HCT116 (cell line): ENCODE measurements around the gene CFDP1. TPM values are rescaled to one million over a fixed set of nuclear protein-coding genes. Genes with fewer than 3 reads are reported as not detected.

ENCODE experiments used
- ATAC-seq: fragments of 200-7000 bp; cut with Tn5 transposase; 2 replicates; pipeline ENCODE4 v1.9.1; 2020; ENCODE audit warnings: mild to moderate bottlenecking, moderate library complexity
- BruUV-seq: library from RNA; stranded (reverse); fragments of 400-500 nt; replicated peaks from 2 replicates; lab custom pipeline; 2021; lab: Mats Ljungman, UMichigan
- CTCF ChIA-PET: fragments of 300-600 bp; sonication (Branson Sonifier 250); formaldehyde crosslinking; loops from one replicate; lab custom pipeline; 2021; ENCODE audit warnings: antibody characterized with exemption; lab: Charles Lee
- POLR2A ChIA-PET: fragments of 300-600, 350-600 bp; sonication (Branson Sonifier 250); formaldehyde crosslinking; loops from one replicate; lab custom pipeline; 2021; ENCODE audit warnings: antibody characterized with exemption; lab: Charles Lee
- RAD21 ChIA-PET, 2 experiments: fragments of 300-600 bp; sonication (Branson Sonifier 250); formaldehyde crosslinking; loops; one replicate each; lab custom pipeline; 2023; ENCODE audit warnings: low total read pairs in 2 of 2; ENCODE audit not compliant: uncharacterized antibody in 2 of 2, unreplicated experiment in 2 of 2, low non-redundant PET in 1 of 2; lab: Charles Lee
- DNase-seq: peaks from one replicate; pipeline ENCODE4 v3.0.0-alpha.2; 2010; ENCODE audit warnings: low read depth, low spot score
- H2AFZ ChIP-seq: fragments of 200-600 bp; shearing (Covaris generic), sonication (generic); 2 replicates; pipeline ENCODE4 v1.6.1; 2017; ENCODE audit warnings: low read depth, mixed run types, mixed read lengths, antibody characterized with exemption, low read length; ENCODE audit not compliant: poor library complexity, severe bottlenecking
- H3K27ac ChIP-seq: 2 replicates; pipeline ENCODE4 v1.5.1; 2012; ENCODE audit warnings: low read depth, low read length
- H3K27me3 ChIP-seq: fragments of 200-600 bp; sonication (generic); 2 replicates; pipeline ENCODE4 v1.6.1; 2016; ENCODE audit warnings: mixed run types, low read length, mixed read lengths; ENCODE audit not compliant: insufficient read depth
- H3K36me3 ChIP-seq, 2 experiments: fragments of 200-500 bp in 1 of 2; fragments of 200-600 bp in 1 of 2; sonication (Bioruptor generic) in 1 of 2; sonication (generic) in 1 of 2; 2 replicates each; pipeline versions ENCODE4 v1.5.1 to v1.6.1; 2014 to 2016; ENCODE audit warnings: low read length in 2 of 2, inconsistent platforms in 1 of 2, mixed read lengths in 1 of 2, mixed run types in 1 of 2; ENCODE audit not compliant: insufficient read depth in 2 of 2, control insufficient read depth in 1 of 2
- H3K4me1 ChIP-seq, 2 experiments: fragments of 200-600 bp in 1 of 2; sonication (generic) in 1 of 2; 2 replicates each; pipeline versions ENCODE4 v1.5.1 to v1.6.1; 2012 to 2017; ENCODE audit warnings: low read length in 2 of 2, inconsistent platforms in 1 of 2, mild to moderate bottlenecking in 1 of 2, mixed read lengths in 1 of 2, mixed run types in 1 of 2, moderate library complexity in 1 of 2; ENCODE audit not compliant: insufficient read depth in 2 of 2, control insufficient read depth in 1 of 2
- H3K4me2 ChIP-seq: fragments of 200-600 bp; sonication (generic); 2 replicates; pipeline ENCODE4 v1.6.1; 2017; ENCODE audit warnings: mixed run types, low read length, mixed read lengths
- H3K4me3 ChIP-seq, 2 experiments: fragments of 200-600 bp in 1 of 2; sonication (generic) in 1 of 2; replicated peaks in 1 of 2; 2 replicates each; pipeline ENCODE4 v1.5.1; 2011 to 2016; ENCODE audit warnings: low read length in 2 of 2, control low read depth in 1 of 2, low read depth in 1 of 2, mild to moderate bottlenecking in 1 of 2, mixed read lengths in 1 of 2, mixed run types in 1 of 2
- H3K79me2 ChIP-seq: fragments of 200-600 bp; sonication (generic); 2 replicates; pipeline ENCODE4 v1.6.1; 2017; ENCODE audit warnings: mild to moderate bottlenecking, mixed run types, low read length, moderate library complexity, mixed read lengths; ENCODE audit not compliant: insufficient read depth
- H3K9ac ChIP-seq: fragments of 200-600 bp; sonication (generic); 2 replicates; pipeline ENCODE4 v1.6.1; 2016; ENCODE audit warnings: low read length, mixed read lengths
- H3K9me2 ChIP-seq: fragments of 200-600 bp; sonication (generic), shearing (Covaris generic); 2 replicates; pipeline ENCODE4 v1.6.1; 2017; ENCODE audit warnings: mixed run types, mild to moderate bottlenecking, moderate library complexity; ENCODE audit not compliant: insufficient read depth
- H3K9me3 ChIP-seq, 2 experiments: fragments of 200-500 bp in 1 of 2; fragments of 200-600 bp in 1 of 2; sonication (Bioruptor generic) in 1 of 2; sonication (generic) in 1 of 2; 2 replicates each; pipeline ENCODE4 v1.6.1; 2014 to 2017; ENCODE audit warnings: low read length in 2 of 2, mixed read lengths in 2 of 2, inconsistent platforms in 1 of 2, low read depth in 1 of 2, mild to moderate bottlenecking in 1 of 2, mixed run types in 1 of 2, moderate library complexity in 1 of 2; ENCODE audit not compliant: control insufficient read depth in 1 of 2, insufficient read depth in 1 of 2
- H4K20me1 ChIP-seq: fragments of 200-600 bp; sonication (generic), shearing (Covaris generic); 2 replicates; pipeline ENCODE4 v1.6.1; 2017; ENCODE audit warnings: mixed run types, mild to moderate bottlenecking, moderate library complexity; ENCODE audit not compliant: insufficient read depth
- CEBPB ChIP-seq: IDR thresholded peaks from 2 replicates; pipeline ENCODE4 v1.6.1; 2012; ENCODE audit warnings: low read depth
- ELF1 ChIP-seq: IDR thresholded peaks from 2 replicates; pipeline ENCODE4 v1.6.1; 2012; ENCODE audit warnings: low read depth, borderline replicate concordance
- EZH2 ChIP-seq: fragments of 200-600 bp; sonication (generic); IDR thresholded peaks from 2 replicates; pipeline ENCODE4 v1.6.1; 2017; ENCODE audit warnings: antibody characterized with exemption, mixed run types
- JUND ChIP-seq: IDR thresholded peaks from 2 replicates; pipeline ENCODE4 v1.6.1; 2012
- POLR2A ChIP-seq: IDR thresholded peaks from 2 replicates; pipeline ENCODE4 v1.7.0; 2011; ENCODE audit warnings: borderline replicate concordance; ENCODE audit not compliant: insufficient read depth, insufficient read length; ENCODE audit errors: extremely low read depth
- RAD21 ChIP-seq: IDR thresholded peaks from 2 replicates; pipeline ENCODE4 v1.6.1; 2012; ENCODE audit warnings: low read depth, mild to moderate bottlenecking
- SRF ChIP-seq: IDR thresholded peaks from 2 replicates; pipeline ENCODE4 v1.6.1; 2012; ENCODE audit warnings: low read depth
- YY1 ChIP-seq: IDR thresholded peaks from 2 replicates; pipeline ENCODE4 v1.6.1; 2011; ENCODE audit warnings: low read length, low read depth, moderate library complexity, mild to moderate bottlenecking; ENCODE audit not compliant: insufficient replicate concordance; ENCODE audit errors: extremely low read depth
- intact Hi-C: fragments of 100-400 bp; cut with micrococcal nuclease; formaldehyde crosslinking; loops from 2 replicates; pipeline ENCODE4 v1.10.0; 2022
- total RNA-seq: library from RNA; stranded (reverse); gene quantifications from one replicate; pipeline ENCODE4 v1.2.1, GENCODE V29; 2021; ENCODE audit not compliant: unreplicated experiment
- TF ChIP-seq, protein P1 (sequence below): IDR thresholded peaks from 2 replicates; pipeline ENCODE4 v1.6.1; 2012; ENCODE audit warnings: low read depth
- TF ChIP-seq, protein P2 (sequence below): IDR thresholded peaks from 2 replicates; pipeline ENCODE4 v1.6.1; 2012

The CFDP1 gene
- total RNA-seq, 1 experiment from 2014 or later: 45.3 TPM

DNA sequence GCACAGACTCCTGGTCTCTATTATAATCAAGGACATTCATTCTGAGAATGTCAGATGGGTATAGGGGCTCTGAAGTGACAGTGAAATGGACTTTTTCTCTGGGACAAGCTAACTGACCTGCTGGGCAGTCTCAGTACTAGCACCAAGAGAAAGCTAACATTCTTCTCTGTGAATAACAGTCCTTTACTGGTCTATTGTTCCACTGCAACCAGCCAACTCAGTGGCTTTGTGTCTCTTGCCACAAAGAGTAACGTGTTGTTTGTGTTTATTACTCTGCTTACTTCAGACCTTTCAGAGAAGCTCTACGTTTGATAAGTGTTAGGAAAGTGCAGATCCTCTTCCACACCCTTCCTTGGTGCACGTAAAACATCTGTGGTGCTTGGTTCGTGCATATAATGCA lies 120.4 kb downstream of the CFDP1 start:
- Histone ChIP-seq H3K79me2 (no peaks in the 10 kb centered on the region), H3K9ac (no peak overlapping the region), H3K4me3 (no peak overlapping the region), H3K27ac (no peak overlapping the region), H3K4me2 (no peak overlapping the region), H3K36me3 (no peaks in the 10 kb centered on the region; a peak in 1 of 4 replicates), H3K9me2 (no peaks in the 10 kb centered on the region), H3K4me1 (peaks cover 4 to 24% of the 10 kb centered on the region in 2 experiments; a peak in 3 of 4 replicates), H3K9me3 (no peaks in the 10 kb centered on the region), H2AFZ (no peak overlapping the region), H4K20me1 (no peaks in the 10 kb centered on the region), H3K27me3 (no peaks in the 10 kb centered on the region)
- TF ChIP-seq RAD21 (no peak), POLR2A (no peak), CEBPB (no peak), ELF1 (no peak), SRF (no peak), EZH2 (no peak), JUND (no peak), YY1 (no peak)
- TF ChIP-seq, protein P1, sequence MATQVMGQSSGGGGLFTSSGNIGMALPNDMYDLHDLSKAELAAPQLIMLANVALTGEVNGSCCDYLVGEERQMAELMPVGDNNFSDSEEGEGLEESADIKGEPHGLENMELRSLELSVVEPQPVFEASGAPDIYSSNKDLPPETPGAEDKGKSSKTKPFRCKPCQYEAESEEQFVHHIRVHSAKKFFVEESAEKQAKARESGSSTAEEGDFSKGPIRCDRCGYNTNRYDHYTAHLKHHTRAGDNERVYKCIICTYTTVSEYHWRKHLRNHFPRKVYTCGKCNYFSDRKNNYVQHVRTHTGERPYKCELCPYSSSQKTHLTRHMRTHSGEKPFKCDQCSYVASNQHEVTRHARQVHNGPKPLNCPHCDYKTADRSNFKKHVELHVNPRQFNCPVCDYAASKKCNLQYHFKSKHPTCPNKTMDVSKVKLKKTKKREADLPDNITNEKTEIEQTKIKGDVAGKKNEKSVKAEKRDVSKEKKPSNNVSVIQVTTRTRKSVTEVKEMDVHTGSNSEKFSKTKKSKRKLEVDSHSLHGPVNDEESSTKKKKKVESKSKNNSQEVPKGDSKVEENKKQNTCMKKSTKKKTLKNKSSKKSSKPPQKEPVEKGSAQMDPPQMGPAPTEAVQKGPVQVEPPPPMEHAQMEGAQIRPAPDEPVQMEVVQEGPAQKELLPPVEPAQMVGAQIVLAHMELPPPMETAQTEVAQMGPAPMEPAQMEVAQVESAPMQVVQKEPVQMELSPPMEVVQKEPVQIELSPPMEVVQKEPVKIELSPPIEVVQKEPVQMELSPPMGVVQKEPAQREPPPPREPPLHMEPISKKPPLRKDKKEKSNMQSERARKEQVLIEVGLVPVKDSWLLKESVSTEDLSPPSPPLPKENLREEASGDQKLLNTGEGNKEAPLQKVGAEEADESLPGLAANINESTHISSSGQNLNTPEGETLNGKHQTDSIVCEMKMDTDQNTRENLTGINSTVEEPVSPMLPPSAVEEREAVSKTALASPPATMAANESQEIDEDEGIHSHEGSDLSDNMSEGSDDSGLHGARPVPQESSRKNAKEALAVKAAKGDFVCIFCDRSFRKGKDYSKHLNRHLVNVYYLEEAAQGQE: no peak
- TF ChIP-seq, protein P2, sequence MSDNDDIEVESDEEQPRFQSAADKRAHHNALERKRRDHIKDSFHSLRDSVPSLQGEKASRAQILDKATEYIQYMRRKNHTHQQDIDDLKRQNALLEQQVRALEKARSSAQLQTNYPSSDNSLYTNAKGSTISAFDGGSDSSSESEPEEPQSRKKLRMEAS: no peak
- CTCF ChIA-PET: interaction anchor here (1.5 kb wide), 1 partner anchor 15 kb away, joined by 4 read pairs; no protein-coding TSS in a partner anchor
- no peak for ATAC-seq
- intact Hi-C loops: no loop called here
- DNase-seq: no peak
- POLR2A ChIA-PET: no interaction called here
- RAD21 ChIA-PET: no interaction called here
- no TSS peak for BruUV-seq
